C4-2B (cell line): ENCODE data around the gene RASGRF2.

ENCODE experiments used
- CTCF ChIP-seq: fragments of 450-650 bp; conservative IDR thresholded peaks from 2 replicates; pipeline ENCODE4 v1.5.1; 2017; ENCODE audit warnings: mild to moderate bottlenecking
- ZFX ChIP-seq: fragments of 450-650 bp; IDR thresholded peaks from 2 replicates; pipeline ENCODE4 v1.6.1; 2017

GRCh38 chr5:81239613-81240012, 279.4 kb downstream of the RASGRF2 start:
- TF ChIP-seq ZFX (no peak), CTCF (no peak)
